HG03139 (cell line): ENCODE measurements around the gene COL5A3.
"Not testable (repeated sequence)": the region's sequence is repeated elsewhere in the genome, so short reads cannot be mapped to it uniquely, and the experiment has no call there.

Source experiments
- ATAC-seq: cut with Tn5 transposase; IDR thresholded peaks from one replicate; pipeline ENCODE4 v1.9.1; 2021; ENCODE audit not compliant: unreplicated experiment

The COL5A3 gene

DNA sequence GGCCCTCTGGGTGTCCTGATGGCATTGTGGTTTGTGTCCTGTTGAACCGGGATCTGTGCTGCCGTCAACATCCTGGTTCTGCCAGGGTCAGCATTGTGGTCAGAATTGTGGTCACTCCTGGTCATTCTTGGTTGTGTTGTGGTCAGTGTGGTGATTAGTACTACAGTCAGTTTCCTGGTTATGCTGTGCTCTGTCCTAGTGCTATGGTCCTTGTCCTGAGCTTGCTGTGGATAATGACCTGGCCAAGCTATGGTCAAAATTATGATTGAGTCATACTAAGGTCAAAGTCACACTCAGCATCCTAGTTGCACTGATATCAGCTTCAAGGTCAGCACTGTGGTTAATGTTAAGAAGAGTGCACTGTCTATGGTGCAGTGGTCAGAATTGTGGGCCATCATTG is 69.5 kb downstream of the COL5A3 start:
- ATAC-seq: no peak

DNA sequence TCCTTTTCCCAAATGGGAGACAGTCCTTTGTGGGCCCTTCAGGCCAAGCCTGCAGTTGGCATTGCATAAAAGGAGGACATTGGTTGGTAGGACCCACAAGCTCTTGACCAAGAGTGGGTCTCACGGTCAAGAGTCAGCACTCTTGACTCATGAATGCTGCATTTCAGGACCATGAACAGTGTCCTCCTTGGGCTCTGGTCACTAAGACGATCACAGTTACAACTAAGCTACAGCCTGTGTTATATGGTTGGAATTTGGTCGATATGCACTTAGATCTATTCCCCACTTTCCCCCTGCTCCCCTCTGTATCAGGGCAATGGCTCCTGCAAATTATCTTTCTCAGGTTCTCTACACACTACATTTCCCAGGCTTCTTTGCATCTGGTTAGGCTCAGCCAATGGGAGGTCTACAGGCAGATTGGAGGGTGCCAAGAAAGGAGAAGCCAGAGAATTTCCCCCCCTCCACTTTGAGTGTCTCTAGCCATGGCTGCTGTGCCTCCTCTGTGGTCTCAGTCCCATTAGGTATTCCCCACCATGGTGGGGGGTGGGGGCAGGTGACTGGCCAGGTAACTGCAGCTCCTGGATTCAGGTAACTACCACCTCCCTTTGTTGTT is 70.9 kb downstream of the COL5A3 start:
- ATAC-seq: no peak

DNA sequence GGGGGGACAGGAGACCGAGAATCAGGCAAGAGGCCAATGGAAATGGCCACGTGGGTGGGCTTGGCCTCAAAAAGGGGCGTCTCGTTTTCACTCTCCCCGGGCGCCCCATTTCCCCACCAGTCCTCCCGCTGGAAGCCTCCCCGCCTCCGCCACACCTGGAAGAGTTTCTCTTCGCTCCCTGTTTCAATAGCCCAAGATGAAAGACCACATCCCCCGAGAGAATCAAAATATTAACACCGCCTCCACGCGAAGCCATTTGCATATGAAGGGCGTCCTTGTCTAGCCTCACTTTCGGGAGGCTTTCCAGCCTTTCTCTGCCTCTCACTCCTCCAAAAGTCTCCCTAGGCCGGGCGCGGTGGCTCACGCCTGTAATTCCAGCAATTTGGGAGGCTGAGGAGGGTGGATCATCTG is 73.3 kb downstream of the COL5A3 start:
- no peak for ATAC-seq

DNA sequence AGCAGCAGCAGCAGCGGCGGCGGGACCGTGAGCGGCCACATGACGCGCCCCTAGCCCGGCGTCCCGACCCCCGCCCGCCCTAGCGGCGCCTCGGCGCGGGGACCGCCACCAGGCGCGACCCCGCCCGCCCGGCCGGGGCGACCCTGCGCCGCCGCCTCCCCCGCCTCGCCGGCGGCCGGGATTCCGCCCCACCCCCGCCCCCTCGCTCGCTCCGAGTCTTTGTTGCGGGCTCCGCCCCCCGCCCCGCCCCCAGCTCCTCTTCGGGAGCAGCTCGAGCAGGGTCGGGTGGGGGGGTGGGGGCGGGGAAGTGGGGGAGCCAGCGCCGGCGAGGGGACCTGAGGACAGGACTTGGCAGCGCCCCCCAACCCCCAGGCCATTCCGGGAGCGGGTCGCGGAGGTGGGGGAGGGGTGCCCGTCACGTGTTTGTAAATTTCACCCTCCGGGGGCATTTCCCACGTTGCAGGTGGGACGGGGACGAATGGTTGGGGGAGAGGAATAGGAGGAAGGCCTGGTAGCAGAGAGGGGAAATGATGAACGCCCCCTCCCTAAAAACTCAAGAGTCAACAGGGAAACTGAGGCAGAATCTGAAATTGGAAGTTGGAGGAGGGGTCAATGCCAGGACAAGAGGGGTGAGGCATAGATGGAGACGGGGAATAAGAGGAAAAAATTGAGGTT is 73.8 kb downstream of the COL5A3 start, which contains the start of gene OLFM2:
Gene OLFM2 (minus strand): TSS at position 190 of the 675 bp plus-strand sequence. CDS start 149 bp downstream, at position 41.
- ATAC-seq: no peak

DNA sequence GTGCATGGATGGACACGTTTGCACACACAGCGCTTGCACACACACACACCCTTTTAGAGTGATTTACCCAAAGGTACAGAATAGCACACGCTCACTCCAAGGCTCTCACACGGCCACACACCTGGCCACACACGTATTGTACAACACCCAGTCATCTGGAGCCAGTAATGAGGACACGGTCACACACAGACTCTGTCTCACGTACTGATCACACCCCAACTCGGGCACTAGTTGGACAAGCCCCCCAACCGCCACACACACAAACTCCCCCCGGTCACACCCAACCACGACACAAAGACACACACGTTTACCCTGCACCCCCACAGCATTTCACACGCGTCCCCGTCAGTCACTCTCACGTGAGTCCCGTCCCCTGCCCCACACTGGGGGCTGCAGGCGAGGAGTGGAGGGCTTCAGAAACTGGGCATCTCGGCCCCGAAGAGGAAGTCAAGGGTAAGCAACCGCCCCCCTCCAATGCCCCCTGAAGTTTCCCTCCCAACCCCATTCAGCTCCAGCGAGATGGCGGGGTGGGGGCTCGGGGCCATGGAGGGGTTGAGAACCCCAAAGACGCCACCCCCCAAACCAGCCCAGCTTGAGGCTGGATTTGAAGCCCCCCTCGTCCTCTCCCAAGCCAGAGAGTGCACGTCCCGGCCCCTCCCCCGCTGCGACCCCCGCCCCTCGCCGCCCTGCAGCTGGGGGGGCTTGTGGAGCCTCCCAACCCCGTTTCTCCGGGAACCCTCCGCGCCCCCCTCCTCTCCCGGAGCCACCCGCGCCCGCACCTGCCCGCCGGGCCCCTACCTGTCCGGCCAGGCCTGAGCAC is 74.6 kb downstream of the COL5A3 start:
- no peak for ATAC-seq

DNA sequence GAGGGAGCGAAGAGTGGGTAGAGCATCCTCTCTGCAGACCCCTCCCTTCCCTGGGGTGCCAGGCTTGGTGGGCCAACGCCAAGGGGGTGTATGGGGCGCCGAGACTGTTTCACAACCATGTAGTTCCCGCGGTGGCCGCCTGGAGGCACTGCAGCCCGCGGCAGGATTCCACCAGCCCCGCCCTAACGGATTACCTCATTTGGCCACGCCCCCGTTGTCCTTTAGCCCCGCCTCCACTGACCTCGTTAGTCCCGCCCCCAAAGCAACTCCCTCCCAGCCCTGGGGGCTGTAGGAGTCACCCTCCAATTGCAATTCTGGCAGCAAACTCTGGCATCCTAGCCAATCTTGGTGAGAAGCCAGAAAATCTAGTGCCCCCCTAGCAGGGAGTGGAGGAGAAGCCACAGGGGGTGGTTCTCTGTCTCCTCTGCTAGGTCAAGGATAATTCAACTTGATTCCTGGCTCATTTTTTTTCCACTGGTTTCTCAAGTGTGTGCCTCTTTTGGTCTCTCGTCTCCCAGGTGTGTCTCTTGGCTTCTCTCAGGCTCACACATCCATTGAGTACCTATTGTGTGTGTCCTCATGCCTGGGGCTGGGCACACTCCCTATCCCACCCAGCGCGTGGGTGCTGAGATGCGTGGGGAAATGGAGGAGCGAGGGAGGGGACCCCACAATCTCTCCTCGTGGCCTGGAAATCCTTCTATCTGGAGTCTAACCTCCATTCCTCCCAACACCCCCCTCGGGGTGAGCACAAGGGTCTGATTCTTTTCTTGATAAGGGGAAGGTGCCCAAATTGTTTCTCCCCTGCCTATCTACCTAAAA is 76.0 kb downstream of the COL5A3 start:
- ATAC-seq: no peak

DNA sequence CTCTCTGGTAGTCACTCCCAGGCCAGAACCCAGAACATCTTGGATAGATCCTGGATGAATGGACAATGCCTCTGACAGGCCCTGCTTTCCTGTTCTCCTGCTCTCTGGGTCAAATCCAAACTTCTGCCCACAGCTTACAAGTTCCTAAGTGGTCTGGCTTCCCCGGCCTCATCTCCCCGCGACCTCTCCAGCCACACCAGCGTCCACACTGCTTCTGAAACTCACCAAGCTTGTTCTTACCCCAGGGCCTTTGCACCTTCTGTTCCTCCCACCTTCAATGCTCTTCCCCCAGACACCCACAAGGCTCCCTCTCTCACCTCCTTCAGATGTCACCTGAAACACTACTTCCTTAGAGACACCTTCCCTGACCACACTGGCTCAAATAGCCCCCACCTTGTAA is 77.5 kb downstream of the COL5A3 start:
- ATAC-seq: no peak

DNA sequence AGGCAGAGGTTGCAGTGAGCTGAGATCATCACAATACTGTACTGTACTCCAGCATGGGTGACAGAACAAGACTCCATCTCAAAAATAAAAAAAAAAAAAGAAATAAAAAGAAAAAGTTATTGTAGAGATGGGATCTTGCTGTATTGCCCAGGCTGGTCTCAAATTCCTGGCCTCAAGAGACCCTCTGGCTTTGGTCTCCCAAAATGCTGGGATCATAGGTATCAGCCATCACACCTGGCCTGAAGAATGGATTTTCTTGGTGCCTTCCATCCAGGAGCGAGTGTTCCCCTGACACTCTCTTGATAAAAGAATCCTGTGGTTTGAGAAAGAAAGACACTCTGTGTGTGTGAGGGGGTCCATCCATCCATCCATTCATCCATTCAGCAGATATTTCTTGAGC is 78.7 kb downstream of the COL5A3 start:
- ATAC-seq: no peak

DNA sequence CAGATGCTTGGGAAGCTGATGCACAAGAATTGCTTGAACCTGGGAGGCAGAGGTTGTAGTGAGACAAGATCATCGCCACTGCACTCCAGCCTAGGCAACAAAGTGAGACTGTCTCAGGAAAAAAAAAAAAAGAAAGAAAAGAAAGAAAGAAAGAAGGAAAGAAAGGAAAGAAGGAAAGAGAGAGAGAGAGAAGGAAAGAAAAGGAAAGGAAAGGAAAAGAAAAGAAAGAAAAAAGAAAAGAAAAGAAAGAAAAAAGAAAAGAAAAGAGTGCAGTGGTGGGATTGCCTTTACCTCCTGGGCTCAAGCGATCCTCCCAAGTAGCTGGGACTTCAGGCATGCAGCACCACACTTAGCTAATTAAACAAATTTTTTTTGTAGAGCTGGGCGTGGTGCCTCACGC is 86.9 kb downstream of the COL5A3 start:
- ATAC-seq: no peak

DNA sequence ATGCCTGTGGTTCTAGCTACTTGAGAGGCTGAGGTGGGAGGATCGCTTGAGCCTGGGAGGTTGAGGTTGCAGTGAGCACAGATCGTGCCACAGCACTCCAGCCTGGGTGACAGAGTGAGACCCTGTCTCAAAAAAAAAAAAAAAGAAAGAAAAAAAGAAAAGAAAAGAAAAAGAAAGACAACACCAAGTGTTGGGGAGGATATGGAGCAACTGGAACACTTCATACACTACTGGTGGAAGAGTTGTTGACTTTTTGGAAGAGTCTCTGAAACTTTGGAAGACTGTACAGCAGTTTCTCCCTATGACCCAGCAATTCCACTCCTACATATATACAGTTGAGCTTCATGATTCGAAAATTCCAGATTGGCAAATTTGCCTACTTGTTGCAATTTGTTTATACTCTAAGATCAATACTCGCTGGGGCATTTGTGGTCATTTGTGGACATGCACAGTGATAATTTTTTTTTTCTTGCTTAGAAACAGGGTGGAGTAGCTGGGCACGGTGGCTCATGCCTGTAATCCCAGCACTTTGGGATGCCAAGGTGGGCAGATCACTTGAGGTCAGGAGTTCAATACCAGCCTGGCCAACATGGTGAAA is 87.4 kb downstream of the COL5A3 start:
- not testable (repeated sequence) for ATAC-seq

DNA sequence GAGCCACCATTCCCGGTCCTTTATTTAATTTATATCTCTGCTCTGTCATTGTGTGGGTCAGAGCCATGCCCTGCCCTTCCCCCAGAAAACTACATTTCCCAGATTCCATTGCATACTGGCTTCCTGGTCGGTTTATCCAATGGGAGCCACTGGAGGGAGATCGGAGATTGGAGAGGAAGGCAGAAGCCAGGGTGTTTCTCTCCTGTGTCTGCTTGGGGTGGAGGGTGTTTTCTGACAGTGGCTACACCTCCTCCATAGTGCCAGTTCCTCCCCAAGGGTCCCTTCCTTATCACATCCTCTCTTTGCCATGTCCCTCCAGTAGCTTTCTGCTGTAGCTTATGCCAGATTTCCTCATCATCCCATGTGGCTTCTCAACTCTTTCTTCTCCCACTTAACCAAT is 93.0 kb downstream of the COL5A3 start:
- ATAC-seq: no peak

DNA sequence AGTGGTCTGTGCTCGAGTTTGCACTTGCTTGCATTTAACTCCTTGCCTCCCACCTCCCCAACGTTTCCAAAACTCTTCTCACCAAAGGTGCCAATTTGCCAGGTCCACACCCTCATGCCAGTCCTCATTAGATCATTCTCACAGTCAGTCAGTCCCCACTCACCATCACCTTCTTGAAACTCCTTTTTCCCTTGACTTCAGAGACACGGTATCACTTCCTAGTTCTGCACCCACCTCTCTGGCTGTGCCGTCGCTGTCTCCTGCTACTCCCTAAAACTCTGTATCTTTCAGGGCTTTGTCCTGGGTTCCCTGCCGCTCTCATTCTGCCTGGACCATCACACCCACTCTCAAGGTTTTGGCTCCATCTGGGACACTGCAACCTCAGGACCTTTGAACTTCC is 93.6 kb downstream of the COL5A3 start:
- ATAC-seq: no peak

DNA sequence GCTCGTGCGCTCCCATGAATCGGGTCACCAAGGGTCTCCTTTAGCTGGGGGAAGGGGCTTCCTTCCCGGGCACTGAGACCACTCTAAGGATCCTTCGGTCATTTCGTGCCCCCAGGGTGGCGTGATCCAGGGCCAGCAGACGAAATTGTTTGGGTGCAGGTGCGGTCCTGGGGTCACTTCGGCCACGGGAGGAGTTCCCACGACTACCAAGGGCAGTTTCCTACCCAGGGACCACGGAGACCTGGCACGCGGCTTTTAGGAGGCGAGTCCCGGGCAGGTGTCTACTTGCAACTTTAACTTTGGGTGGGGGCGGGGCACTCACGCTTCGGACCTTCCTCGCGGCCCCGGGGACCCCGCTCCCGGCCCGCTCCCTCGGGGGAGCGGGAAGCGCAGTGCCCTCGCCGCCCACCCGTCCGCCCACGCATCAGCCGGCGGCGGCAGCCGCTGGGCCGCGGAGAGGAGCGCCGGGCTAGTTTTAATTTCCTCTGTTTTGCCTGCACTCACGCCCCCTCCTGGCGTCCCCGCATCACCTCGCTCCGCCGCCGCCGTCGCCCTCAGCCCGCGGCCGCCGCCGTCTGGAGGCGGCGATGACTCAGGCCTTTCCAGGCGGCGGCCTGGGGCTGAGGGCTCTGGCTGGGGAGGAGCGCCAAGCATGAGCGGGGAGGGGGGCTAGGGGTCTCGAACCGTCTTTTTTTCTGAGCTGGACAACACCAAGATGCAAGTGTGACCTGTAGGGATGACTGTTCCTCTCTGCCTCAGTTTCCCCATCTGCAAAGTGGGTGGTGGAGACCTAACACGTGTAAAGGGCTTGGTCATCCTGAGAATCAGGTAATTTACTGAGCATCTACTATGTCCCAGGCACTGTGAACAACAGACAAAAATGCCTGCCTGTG is 95.7 kb downstream of the COL5A3 start:
- no peak for ATAC-seq

DNA sequence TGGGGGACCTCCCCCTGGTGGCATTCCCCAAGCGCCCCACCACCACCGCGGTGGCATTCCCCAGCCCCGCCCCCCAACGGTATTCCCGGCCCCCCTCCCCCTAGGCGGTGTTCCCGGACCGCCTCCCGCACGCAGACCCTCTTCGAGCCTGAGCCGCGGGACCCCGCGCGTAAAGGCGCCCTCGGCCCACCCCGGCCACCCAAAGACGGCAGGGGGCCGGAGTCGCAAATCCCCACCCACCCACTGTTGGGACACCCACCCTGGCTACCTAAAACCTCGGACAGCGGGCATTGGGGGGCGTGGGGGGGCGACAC is 96.3 kb downstream of the COL5A3 start:
- ATAC-seq: no peak

DNA sequence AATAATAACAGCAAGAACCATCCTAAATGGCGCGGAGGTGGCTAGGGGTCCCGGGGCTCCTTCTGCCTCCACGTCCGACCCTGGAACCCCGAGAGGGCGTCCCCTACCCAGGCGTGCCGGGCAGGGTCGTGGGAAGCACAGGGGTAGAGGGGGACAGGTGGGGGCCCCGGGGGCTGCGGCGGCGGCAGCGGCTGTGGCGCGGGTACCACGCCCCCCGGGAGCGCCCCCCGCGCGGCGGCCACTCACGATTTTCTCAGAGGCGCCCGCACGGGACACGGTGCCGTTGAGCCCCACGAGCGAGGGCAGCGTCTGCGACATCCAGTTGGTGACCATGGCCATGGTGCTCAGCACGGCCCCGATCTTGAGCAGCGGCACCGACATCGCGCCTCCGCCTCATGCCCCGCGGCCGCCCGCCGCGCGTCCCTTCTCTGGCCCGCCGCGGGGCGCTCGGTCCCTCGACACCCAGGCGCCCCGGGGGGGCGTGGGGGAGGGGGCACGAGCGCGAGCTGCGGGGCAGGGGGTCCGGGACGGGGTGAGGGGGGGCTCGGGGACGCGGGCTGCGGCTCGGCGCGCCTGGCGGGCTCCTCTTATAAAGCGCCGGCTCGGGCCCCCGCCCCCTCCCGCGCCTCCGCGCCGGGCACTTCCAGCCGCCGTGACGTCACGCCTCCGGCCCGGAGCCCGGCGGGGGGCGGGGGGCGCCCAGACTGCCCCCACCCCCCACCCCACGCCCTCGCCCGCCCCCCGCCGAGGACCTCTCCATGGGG is 96.9 kb downstream of the COL5A3 start:
- ATAC-seq: no peak

DNA sequence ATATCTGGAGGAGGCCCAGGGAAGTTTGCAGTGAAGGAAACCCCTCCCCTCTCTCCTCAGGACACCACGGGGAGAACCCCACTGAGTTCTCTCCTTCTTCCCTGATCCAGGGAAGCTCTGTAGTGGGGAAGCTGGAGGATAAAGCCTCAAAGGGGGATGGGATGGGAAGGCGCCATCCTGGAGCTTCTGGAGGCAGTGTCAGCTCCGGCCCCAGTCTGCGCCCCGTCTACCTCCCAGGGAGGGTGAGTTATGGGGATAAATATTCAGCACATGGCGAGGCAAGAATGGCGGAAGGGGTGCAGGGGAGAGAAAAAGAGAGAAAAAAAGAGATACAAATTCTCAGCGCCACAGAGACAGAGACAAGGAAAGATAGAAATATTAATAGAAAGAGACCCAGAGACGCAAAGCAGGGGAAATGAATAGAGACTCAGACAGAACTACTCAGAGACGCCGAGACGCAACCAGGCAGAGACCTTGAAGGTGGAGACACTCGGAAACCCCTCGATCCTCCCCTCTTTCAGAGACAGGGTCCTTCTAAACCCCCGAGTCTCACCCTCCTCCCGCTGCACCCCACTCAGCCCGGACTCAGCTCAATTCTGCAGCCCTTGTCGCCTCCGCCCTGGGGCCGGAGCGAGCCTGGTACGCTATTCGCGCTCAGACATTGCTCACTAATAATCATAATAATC is 97.6 kb downstream of the COL5A3 start:
- ATAC-seq: no peak

DNA sequence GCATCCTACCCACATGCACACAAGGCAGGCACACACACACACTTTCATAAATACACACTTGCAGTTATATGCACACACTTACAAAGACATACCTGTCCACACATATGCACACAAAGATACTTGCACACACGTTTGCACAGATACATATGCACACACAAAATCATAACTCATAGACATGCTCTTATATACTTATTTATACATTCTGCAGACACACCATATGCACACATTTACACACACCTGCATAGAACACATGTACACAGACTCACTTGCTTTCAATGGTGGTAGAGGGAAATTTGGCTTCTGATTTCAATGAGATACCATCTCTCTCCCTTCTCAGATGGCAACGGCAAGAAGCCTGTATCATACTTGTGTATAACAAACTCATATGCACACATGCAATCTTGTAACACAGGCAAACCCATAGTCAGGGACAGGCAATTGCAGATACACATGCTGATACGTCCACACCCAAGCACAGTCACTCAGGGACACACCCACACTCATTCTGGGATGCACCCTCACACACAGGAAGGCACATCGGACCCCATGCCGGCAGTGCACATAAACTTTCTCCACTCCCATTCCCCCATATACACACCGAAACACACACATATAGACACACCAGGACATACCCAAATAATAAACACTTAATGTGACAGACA is 98.6 kb downstream of the COL5A3 start:
- ATAC-seq: no peak

DNA sequence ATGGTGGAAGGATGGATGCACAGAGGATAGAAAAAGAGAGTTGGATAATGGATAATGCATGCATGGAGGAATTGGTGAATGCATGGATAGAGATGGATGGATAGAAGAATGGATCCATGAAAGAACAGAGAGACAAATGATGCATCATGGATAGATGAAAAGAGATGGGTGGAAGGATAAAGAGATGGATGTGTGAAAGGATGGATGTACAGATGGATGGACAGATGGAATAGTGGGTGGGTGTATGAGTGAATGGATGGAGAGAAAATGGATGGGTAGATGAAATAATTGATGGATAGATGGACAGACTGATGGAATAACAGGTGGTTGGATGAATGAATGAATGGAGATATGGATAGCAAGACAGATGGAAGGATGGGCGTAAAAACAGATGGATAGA is 99.7 kb downstream of the COL5A3 start:
- ATAC-seq: no peak
